GM15510 (cell line): ENCODE measurements around the gene FCER2.

Source experiments
- POLR2A ChIP-seq: IDR thresholded peaks from 3 replicates; pipeline ENCODE4 v1.6.1; 2011; ENCODE audit warnings: borderline replicate concordance; ENCODE audit not compliant: insufficient read length; ENCODE audit errors: extremely low read depth

The FCER2 gene

GRCh38 chr19:7641290-7642276, 60.3 kb downstream of the FCER2 start:
- no peak for TF ChIP-seq POLR2A

- no peak for TF ChIP-seq POLR2A
Observed at GRCh38 chr19:7640803-7641202, 61.1 kb downstream of the FCER2 start.

GRCh38 chr19:7639863-7640348, 62.0 kb downstream of the FCER2 start:
- no peak for TF ChIP-seq POLR2A

GRCh38 chr19:7638802-7639465, 63.0 kb downstream of the FCER2 start:
- TF ChIP-seq POLR2A, result no peak
